Muscle of arm (tissue), 12 donors: Measurements from ENCODE around the gene A1BG. TPM values are rescaled to one million over a fixed set of nuclear protein-coding genes. Genes with fewer than 3 reads are reported as not detected.
A peak's percentile ranks its signal among the peaks of the same experiment; 100 is the strongest.
"Not testable (repeated sequence)": the region's sequence is repeated elsewhere in the genome, so short reads cannot be mapped to it uniquely, and the experiment has no call there.

Experiments
- DNase-seq: peaks from one replicate; pipeline ENCODE4 v3.0.0-alpha.2; 2013
- polyA plus RNA-seq, 12 donors: library from polyadenylated mRNA; unstranded; fragments of 120-200 nt; gene quantifications; one replicate each; pipeline ENCODE4 v1.2.1, GENCODE V29; 2013; ENCODE audit not compliant: insufficient read length in 12 of 12

The A1BG gene
- polyA plus RNA-seq, 12 donors, result 2.3 to 6.0 (median 2.9) TPM; not detected in 2

DNA sequence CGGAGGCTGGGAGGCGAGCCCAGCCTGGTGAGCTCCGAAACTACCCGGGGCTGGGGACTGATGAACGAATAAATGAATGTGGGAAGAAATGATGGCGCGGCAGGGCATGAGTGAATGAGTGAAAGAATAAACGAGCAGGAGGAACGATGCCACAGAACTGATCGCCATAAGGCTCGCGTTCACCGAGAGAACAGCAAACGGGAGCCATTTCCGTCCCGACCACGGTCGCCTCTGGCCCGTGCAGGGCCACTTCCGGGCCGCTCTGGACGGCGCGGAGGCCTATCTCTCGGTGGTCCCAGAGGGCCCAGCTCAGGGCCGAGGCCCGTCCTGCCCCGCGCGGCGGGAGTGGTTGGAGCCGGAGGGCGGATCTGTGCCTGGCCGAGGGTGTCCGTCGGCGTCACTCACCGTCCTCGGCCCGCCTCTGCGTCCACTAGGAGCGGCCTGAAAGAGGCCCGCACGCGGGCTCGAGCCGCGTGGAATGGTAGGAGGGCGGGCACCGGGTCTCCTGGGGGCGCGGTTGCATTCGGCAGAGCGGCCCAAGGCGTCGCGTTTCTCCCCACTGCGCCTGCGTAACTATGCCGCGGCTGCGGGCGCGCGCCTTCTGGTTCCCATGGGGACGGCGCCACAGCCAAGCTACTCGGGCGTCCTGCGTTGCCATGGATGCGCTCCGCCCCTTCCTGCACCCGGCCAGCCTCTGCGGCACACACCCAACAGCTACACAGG, 9.1 kb upstream of the A1BG start, which contains the start of gene ZNF497:
Gene ZNF497, minus strand, starts transcription at position 480 of the 723 bp plus-strand sequence. CDS start 5,116 bp downstream, outside the sequence.
- peak; percentile 97 for DNase-seq

DNA sequence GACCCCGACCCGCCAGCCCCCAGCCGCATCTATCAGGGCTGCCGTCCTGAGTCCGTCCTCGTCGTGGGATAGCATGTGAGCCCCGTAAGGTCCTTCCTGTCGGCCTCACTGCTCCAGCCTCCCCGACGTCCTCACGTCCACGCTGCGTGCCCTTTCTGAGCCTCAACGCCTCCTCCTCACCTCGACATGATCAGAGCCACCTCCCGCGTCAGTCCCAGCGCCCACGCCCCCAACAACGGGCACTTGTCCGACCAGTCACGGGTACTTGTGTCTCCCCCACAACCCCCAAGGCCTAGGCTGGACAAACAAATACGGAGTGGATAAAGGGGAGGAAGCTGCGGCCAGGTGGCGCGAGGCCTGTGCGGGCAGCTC, 8.6 kb upstream of the A1BG start:
- DNase-seq, result no peak

DNA sequence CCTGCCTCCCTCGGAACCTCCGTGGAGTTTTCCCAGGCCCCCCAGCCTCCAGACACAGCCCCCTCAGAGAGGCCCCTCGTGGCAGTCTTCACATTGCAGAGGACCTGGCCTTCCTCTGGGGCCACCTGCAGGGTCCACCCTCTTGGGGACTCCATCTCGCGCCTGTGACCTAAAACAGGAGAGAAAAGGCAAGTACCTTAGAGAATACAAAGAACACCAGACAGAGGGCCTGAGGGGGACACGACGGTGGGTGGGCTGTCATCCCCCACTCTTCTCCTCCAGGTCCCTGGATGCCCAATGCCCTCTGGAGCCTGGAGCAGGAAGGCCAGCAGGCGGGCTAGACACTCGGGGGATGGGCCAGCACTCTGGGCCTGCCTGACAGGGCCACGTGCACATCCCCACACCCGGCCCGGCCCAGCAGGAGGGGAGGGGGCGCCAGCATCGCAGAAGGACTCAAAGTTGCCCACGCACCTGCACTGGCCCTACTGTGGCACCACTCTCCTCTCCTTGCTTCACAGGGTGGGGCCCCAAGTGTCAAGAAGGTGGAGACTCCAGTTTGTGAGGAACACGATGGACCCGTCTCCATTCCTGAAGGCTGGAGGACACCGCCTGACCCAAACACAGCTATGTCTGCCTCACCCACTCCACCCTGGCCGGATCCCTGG, 4.3 kb upstream of the A1BG start:
- no peak for DNase-seq

- peak; percentile 41 for DNase-seq
Observed at GRCh38 chr19:58356766-58357480, 3.6 kb upstream of the A1BG start.

DNA sequence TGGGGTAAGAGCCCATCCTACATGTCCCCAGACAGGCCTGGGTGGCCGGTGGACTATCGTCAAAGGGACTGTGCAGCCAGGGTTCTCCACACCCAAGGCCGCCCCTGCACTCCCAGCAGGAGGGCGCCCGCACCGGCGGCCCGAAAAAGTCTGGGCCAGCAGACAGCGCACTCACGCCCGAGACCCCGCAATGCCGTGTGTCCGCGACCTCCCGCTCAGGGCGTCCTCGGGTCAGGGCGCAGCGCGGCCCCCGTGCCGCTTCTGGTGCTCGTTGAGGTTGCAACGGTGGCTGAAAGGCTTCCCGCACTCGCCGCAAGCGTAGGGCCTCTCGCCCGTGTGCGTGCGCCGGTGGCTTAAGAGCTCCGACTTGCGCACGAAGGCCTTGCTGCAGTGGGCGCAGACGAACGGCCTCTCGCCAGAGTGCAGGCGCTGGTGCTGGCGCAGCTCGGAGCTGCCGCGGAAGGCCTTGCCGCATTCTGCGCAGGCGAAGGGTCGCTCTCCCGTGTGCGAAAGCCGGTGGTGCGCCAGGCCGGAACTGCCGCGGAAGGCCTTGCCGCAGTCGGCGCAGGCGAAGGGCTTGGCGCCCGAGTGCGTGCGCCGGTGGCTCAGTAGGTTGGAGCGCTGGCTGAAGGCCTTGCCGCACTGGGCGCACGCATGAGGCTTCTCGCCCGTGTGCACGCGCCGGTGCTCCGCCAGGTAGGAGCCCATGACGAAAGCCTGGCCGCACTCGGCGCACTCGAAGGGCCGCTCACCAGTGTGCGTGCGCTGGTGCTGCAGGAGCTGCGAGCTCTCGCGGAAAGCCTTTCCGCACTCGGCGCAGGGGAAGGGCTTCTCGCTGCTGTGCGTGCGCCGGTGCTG, 2.8 kb upstream of the A1BG start:
- DNase-seq, result peak; percentile 28

DNA sequence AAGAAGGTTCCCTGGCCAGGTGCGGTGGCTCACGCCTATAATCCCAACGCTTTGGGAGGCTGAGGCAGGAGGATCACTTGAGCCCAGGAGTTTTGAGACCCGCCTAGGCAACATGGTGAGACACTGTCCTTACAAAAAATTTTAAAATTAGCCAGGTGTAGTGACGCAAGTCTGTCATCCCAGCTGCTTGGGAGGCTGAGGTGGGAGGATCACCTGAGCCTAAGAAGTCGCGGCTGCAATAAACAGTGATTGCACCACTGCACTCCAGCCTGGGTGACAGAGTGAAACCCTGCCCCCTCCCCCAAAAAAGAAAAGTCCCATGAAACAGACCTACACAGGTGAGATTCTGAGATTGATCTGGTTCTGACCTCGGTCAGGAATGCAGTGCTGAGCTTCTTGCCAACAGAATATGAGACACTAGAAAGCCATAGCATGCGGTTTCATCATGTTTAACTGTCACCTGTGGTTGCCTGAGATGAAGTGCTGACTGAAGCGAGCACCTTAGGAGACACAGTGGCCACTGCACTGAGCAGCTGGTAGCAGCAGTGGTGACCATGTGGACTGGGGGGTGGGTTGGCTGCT, 2.0 kb upstream of the A1BG start:
- no peak for DNase-seq

DNA sequence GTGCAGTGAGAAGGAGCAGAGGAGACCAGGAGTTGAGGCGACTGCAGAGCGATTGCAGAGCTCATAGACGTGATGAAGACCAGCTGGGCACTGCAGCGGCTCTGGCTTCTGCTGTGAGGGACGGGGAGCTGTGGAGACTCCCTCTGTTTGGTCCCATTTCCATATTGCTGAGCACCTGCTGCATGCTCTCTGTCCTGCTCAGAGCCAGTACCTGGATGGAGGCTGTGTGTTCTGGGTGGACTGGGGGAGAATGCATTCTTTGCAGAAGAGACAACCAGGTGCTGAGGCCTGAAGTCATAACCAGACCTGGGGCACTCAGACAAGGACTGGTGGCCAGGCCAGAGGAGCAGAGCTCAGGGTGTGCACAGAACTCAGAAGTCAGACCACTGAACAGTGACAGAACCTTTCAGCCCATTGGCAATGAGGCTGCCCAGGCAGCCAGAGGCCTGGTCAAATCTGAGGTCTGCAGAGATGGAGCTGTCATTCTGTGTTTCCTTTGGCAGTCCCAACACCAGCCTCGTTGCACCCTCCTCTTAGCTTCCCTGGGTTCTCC, 1.3 kb upstream of the A1BG start:
- DNase-seq, result no peak

GRCh38 chr19:58353717-58354477, 605 bp upstream of the A1BG start:
- DNase-seq, result no peak

DNA sequence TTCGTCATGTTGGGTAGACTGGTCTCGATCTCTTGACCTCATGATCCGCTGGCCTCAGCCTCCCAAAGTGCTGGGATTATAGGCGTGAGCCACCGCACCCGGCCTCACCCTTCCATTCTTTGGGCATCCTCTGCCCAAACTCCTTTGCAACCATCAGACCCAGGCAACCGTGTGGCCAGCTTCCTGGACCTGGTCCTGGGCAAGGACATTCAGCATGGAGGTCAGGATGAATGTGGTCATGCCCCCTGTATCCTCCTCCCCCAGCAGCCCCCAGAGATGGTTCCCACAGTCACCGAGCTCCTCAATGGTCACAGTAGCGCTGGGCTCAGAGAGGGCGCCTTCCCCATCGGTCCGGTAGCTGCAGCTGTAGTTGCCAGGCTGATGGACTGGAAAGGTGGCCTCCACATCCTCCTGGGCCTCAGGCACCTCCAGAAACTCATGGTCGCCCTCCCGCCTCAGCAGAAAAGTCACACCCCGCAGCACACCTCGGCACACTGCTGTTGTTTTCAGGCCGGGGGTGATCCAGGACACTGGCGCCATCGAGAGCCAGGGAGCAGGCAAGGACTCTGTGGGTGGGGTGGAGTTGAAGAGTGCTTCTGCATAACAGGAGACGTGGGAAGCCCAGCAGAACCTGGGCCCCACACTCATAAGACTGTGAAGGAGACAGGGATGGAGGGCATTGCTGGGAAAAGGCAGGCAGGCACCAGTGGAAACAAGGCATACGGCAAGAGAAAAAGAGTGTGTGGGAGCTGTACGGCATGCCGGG, 1.1 kb downstream of the A1BG start:
- no peak for DNase-seq

- no peak for DNase-seq
Observed at GRCh38 chr19:58351558-58351878, 1.8 kb downstream of the A1BG start.

DNA sequence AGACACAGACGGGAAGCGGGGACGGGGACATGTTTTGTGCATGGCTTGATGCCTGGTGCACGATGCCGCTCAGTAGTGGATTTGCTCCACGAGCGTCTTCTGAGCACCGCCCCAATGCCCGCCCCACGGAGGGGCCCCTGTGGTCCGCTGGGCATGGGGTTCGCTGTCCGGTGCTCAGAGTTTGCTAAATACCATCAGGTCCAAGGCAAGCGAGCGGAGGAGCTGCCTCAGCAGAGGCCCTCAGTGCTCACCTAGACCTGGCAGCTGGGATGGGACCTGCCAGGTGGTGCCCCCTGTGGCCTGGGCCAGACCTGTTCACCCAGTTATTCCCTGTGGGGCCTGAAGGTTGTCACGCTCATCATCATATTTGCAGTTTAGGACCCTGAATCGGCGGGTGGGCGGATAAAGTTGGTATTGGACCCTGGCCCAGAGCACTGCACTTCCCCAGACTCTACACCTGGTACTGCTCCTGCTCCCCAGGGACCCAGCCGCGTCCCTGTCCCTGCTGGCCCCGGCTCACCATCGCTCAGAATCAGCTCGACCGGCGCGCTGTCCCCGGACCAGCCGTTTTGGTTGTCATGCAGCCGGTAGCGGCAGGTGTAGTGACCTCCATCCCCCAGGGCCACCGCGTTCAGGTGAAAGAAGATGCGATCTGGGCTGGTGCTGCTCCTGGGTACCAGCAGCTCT, 2.3 kb downstream of the A1BG start:
- no peak for DNase-seq

DNA sequence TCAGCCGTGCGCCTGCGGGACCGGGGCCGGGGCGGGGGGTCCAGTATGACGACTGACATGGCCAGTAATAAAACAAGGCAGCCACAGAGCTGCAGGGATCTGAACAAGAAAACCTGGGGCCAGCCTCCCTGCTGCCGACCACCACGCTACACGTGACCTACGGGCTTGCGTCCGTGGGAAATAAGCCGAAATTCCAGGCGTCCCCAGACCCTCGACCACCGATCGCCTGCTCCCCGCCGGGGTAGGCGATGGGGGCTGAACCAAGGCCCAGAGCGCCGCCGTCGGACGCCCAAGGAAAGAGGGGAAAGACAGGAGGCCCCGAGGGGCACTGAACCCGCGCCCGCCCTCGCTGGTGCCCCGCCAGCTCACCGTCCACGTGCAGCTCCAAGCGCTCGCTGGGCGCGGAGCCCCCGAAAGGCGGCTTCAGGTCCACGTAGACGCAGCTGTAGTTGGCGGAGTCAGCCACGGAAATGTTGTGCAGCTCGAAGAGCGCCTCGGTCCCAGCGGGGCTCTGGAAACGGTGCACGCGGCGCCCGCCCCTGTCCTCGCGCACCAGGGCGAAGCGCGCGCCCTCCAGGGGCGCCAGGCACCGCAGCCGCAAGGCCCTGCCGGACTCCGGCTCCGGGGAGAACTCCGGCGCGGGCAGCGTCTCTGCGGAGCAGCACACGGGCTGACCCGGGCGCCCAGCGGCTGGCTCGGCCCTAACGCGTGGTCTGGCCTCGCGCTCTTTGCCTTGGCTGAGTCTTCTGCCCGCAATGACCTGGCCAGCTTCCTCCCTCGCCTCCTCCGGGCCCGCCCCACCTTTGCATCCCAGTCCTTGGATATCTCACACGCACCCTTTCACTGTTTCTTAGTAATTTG, 3.1 kb downstream of the A1BG start:
- no peak for DNase-seq

GRCh38 chr19:58349590-58349989, 3.7 kb downstream of the A1BG start:
- no peak for DNase-seq

DNA sequence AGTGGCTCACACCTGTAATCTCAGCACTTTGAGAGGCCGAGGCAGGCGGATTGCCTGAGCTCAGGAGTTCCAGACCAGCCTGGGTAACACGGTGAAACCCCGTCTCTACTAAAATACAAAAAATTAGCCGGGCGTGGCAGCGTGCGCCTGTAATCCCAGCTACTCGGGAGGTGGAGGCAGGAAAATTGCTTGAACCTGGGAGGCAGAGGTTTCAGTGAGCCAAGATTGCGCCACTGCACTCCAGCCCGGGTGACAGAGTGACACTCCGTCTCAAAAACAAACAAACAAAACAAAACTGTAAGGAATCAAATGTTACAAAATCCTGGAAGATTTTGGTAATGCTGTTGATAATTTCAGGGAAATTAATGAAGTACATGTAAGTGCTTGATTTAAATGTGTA, 5.2 kb downstream of the A1BG start:
- not testable (repeated sequence) for DNase-seq

GRCh38 chr19:58346961-58347929, 6.0 kb downstream of the A1BG start:
- peak; percentile 20 for DNase-seq

DNA sequence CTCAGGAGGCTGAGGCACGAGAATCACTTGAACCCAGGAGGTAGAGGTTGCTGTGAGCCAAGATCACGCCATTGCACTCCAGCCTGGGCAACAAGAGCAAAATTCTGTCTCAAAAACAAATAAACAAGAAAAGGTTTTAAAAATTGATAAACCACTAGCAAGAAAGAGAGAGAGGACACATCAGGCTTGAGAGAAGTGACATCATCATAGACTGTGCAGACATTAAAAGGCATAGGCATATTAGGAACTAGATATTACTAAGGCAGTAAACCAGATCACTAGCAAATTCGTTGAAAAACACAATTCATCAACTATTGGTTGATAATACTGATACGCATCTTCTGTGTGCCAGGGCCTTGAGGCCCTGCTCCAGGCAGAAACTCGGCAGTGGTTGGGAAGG, 7.7 kb downstream of the A1BG start:
- DNase-seq, result no peak
